ENCODE results near the gene FAM240B.

Gene FAM240B

DNA sequence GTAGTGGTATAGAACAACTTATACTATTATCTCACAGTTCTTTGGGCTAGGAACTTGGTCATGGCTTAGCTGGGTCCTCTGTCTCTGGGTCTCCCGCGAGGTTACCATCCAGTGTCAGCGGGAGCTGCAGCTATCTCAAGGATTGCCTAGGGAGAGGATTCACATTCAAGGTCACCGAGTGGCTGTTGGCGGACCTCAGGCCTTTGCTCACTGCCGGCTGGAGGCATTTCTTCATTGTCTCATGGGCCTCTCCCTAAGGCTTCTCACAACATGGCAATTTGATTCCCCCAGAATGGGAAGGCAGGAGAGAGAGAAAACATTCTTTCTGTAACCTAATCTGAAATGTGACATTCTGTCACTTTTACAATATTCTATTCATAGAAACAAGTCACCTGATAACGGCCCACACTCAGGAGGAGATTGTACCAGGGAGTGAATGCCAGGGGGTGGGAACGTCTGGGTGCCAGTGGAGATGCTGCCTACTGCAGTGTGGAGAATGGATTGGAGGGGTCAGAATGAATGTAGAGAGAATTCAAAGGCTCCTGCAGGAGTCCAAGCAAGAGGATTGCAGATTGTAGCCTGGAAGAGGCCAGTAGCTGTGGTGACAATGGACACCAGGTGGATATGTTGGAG, 70.1 kb downstream of the FAM240B start:
- TF ChIP-seq, protein P1, sequence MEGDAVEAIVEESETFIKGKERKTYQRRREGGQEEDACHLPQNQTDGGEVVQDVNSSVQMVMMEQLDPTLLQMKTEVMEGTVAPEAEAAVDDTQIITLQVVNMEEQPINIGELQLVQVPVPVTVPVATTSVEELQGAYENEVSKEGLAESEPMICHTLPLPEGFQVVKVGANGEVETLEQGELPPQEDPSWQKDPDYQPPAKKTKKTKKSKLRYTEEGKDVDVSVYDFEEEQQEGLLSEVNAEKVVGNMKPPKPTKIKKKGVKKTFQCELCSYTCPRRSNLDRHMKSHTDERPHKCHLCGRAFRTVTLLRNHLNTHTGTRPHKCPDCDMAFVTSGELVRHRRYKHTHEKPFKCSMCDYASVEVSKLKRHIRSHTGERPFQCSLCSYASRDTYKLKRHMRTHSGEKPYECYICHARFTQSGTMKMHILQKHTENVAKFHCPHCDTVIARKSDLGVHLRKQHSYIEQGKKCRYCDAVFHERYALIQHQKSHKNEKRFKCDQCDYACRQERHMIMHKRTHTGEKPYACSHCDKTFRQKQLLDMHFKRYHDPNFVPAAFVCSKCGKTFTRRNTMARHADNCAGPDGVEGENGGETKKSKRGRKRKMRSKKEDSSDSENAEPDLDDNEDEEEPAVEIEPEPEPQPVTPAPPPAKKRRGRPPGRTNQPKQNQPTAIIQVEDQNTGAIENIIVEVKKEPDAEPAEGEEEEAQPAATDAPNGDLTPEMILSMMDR (IDR thresholded peaks at IDR 0.05; ENCODE audit: borderline replicate concordance, control extremely low read depth, extremely low read depth, insufficient read depth, missing control alignments) = no peak

DNA sequence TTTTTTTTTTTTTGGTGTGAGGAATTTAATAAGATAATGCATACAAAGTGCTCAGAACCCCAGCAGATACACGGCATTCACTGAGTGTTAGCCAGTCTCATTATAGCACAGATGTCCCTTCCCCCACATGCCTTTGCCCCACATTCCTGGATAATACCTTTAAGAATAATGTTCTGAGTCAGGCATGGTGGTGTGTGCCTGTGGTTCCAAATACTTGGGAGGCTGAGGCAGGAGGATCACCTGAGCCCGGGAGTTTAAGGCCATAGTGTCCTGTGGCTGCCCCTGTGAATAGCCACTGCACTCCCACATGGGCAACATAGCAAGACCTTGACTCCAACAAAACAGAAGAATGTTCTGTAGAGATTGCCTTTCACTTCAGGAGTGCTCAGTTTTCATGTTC, 75.3 kb downstream of the FAM240B start:
- in situ Hi-C loops (cut with MboI; ENCODE audit: low sequenced_read_pairs, unreplicated experiment) = loop anchor here (10.0 kb wide), 1 partner anchor 60 kb away; no protein-coding TSS in a partner anchor
- no peak for DNase-seq (ENCODE audit: low spot score)
- TF ChIP-seq, protein P1 (IDR thresholded peaks at IDR 0.05; ENCODE audit: borderline replicate concordance, control extremely low read depth, extremely low read depth, insufficient read depth, missing control alignments) = no peak

More for the DNA sequence above, 70.1 kb downstream of the FAM240B start:
- in situ Hi-C loops (cut with MboI; ENCODE audit: low sequenced_read_pairs, unreplicated experiment) = loop anchor here (10.0 kb wide), 1 partner anchor 55 kb away; no protein-coding TSS in a partner anchor
- no peak for DNase-seq (ENCODE audit: low spot score)

Data from GM13976 (cell line).